HG02840 (cell line): ENCODE data around the gene TMEM17.
"Not testable (repeated sequence)": the region's sequence is repeated elsewhere in the genome, so short reads cannot be mapped to it uniquely, and the experiment has no call there.

Experiments used
- ATAC-seq: cut with Tn5 transposase; IDR thresholded peaks from one replicate; pipeline ENCODE4 v1.9.1; 2021; ENCODE audit warnings: mild to moderate bottlenecking, moderate library complexity, moderate number of reproducible peaks; ENCODE audit not compliant: unreplicated experiment, low FRiP score

TMEM17 gene, protein sequence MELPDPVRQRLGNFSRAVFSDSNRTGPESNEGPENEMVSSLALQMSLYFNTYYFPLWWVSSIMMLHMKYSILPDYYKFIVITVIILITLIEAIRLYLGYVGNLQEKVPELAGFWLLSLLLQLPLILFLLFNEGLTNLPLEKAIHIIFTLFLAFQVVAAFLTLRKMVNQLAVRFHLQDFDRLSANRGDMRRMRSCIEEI

GRCh38 chr2:62505750-62506420 is at the start of gene TMEM17:
TSS of gene TMEM17 (minus strand) at chr2:62506195. CDS start at chr2:62506129, 66 bp downstream.
- ATAC-seq: peak; percentile 80

DNA sequence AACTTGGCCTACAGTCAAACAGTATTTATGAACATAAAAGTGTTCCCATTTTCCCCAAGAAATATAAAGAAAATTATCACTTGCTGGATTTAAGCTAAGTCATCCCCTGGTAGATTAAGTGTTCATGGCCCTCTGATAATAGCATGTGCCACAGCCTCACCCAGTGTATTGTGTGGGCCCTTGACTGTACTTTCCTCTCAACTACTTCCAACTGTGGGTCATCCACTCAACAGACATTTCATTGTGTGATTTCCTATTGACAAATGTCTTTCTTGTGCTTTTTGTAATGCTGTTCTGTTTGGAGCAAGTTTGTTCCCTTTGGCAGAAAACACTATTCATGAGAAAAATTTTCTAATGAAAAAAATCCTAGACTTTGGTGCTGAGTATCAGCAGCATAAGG is 48.4 kb upstream of the TMEM17 start:
- ATAC-seq: no peak

GRCh38 chr2:62550461-62550860 is 44.5 kb upstream of the TMEM17 start:
- no peak for ATAC-seq

GRCh38 chr2:62547854-62548253 is 41.9 kb upstream of the TMEM17 start:
- ATAC-seq: no peak

GRCh38 chr2:62545261-62545660 is 39.3 kb upstream of the TMEM17 start:
- ATAC-seq: no peak

- ATAC-seq: no peak
Measured at GRCh38 chr2:62540408-62541168, 34.6 kb upstream of the TMEM17 start.

GRCh38 chr2:62539606-62540407 is 33.8 kb upstream of the TMEM17 start:
- ATAC-seq: no peak

DNA sequence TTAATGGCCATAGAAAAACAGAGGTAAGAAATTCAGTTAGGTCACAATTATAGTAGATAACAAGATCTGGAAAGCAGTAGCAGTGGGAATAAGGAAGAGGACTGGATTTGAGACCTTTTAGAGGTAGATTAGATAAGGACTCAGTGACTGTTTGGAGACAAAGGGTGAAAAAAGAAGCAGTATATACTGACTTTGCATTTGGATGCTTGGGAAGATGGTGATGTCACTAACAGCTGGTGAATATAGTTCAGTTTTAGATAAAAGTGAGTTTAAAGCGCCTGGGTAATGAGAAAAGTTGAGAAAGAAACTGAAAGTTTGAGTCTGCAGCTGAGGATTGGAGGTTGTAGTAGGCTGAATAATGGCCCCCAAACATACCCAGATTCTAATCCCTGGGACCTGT is 32.8 kb upstream of the TMEM17 start:
- no peak for ATAC-seq

DNA sequence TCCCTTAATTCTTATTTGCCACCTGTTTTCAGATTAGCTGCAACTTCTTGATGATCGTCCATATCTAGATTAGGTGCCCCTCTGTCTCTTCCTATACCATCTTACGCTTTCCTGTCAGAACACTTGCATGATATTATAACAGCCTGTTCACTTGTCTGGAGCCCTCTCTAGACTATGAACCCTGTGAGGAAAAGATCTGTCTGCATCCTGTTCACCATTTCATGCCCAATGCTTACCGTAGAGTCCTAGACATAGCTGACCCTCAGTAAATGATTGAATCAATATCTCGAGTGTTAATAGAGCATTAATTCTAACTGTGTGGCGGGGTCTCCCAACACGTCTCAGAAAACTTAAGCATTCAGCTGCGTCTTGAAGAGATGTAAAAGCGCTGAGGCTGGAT is 31.8 kb upstream of the TMEM17 start:
- no peak for ATAC-seq

DNA sequence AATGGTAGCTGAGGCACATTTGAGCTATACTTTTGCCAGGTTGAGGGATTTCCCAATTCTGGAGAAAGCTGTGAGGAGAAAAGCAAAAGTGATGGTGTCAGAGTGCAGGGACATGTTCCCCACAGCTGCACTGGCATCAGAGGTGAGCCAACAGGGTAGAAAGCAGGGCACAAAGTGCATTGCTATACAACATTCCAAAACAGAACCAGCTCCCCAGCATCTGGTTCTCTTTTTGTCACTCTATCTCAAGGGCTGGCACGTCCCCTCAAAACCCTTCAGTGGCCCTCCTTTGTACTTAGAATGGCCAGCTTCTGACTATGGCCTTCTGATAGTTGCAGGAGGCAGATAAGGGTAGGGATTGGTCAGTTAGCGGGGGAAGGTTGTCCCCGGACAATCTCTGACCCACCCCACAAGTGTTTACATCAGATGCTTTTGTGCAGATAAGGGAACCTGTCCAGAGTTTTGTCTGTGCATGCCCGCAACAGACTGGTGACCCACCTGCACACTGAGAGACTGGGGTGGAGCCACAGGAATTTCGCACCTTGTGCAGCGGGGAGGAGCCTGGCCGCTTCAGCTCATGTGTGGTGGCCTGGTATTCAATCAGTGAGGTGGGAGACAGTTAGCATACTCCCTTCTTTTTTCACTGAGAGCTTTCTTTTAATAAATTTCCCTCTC is 31.0 kb upstream of the TMEM17 start:
- no peak for ATAC-seq

DNA sequence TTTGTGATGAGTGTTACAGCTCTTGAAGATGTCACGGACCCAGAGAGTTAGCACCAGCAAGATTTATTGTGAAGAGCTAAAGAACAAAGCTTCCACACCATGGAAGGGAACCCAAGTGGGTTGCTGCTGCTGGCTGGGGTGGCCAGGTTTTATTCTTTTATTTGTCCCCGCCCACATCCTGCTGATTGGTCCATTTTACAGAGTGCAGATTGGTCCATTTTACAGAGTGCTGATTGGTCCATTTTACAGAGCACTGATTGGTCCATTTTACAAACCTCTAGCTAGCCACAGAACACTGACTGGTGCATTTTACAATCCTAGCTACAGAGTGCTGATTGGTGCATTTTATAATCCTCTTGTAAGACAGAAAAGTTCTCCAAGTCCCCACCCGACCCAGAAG is 29.5 kb upstream of the TMEM17 start:
- not testable (repeated sequence) for ATAC-seq

- ATAC-seq: no peak
Measured at GRCh38 chr2:62531594-62531993, 25.6 kb upstream of the TMEM17 start.

- no peak for ATAC-seq
Measured at GRCh38 chr2:62529758-62530157, 23.8 kb upstream of the TMEM17 start.

DNA sequence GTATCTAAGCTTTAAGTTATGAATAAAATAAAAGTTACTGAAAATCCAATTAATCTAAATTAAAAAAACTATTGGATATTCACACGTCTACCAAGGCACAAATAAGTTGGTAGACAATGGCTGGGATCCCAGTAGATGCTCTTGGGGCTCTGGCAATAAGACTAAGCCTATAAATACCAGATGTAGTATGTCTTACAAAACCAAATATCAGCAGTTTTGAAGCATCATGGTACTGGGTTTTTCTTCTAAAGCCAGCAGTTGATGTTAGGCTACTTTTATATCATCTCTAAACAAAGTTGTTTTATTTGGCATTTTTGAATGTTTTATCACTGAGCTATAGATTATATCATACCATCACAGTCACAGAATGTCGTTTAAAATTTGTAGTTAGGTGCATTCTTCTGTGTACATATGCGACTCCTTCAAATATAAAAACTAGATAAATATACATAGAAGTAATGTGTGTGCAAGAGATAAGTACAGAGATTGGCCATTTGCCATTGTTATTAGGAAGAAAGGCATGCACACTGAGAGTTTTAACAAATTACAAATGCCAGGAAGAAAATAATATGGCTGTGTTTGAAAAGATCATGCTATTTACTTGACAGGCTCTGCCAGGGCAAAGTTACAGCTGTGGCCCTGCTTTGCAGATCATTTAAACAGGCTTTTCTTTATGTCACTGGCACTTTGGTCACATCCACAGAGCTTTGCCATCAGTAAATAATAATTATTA is 21.6 kb upstream of the TMEM17 start:
- ATAC-seq: no peak

DNA sequence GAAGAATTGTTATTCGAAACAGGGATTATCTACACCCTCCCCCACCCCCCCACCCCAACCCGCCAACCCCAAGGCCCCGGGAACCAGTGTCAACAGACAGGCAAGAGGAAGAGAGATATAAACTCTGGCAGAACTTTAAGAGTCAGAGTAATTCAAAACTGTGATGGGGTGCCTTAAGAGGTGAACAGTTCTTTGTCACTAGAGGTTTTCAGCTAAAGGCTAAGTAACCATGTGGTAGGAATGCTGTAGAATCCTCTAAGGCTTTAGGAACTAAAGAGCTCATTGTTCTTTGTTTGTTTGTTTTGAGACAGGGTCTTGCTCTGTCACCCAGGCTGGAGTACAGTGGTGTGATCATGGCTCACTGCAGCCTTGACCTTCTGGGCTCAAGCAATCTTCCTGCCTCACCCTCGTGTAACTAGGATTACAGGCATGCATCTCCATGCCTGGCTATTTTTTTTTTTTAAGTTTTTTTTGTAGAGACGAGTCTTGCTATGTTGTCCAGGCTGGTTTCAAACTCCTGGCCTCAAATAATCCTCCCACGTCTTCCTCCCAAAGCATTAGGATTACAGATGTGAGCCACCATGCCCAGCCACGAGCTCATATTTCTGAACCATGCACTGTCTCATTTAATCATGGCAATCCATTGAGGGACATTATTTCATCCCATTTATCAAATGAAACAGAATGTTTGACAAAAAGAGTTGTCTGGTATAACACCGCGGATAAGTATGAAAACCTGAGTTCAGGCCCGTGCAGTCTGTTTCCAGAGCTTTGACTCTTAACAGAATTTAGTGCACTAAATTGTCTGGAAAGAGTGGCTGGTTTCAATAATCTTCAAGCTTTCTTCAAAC is 20.8 kb upstream of the TMEM17 start:
- no peak for ATAC-seq

DNA sequence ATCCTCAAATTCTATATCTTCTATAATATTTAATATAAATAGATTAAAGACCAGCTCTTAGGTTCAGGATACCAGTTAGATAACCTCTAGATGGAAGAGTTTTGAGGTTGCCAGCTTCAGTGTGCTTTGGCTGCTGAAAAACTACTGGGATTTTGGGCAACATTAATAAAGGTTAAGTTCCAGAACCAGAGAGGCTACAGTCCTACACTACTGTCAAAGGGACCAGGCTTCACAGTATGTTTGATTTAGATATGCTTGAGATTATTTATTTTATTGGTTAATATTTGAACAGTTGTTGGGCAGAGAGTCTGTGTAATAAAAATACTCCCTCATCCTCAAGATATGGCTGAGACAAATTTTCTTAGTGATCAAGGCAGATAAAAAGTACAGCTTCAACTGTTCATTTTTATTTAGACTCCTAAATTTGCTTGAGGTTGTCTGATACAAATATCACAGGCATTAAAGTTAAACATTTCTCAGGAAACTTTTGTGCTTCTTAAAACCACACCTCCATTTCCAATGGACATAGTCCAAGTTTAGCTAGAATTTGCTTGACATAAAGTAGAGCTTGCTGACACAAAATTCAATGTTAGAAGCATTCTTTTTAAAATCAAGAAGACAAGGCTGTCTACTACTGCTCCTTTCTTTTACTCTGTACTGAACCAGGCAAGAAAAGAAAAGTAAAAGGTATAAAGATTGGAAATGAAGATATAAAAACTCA is 19.7 kb upstream of the TMEM17 start:
- ATAC-seq: no peak

DNA sequence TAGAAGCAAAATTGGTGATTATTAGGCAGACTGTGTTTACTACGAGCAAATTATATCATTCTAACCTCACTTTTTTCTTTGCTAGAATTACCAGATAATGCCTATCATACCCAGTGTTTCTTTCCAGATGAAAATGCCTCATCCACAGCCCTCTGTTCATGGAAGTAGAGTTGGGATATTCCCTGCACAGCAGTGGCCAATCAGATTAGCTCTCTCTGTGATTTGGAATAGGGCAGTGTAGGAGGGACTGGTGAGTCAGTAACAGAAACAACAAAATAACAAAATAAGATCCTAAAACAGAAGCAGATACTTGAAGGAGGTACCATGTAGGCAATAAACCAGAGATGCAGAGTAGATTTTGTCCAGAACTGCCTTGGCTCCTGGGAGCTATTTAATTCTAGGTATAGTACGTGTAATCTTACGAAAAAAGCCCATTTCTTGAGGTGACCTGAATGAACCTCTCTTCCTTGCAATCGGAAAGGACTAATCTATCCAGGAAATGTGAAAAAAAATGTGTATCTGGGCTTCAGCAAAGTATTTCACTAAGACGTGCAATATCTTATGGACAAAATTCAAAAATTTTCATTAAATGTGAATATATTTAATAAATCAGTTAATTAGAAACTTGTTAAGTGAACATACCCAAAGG is 18.4 kb upstream of the TMEM17 start:
- no peak for ATAC-seq

DNA sequence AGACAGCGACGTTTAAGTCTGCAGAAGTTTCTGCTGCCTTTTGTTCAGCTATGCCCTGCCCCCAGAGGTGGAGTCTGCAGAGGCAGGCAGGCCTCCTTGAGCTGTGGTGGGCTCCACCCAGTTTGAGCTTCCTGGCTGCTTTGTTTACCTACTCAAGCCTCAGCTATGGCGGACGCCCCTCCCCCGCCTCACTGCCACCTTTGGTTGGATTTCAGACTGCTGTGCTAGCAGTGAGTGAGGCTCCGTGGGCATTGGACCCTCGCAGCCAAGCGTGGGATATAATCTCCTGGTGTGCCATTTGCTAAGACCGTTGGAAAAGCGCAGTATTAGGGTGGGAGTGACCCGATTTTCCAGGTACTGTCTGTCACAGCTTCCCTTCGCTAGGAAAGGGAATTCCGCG is 15.1 kb upstream of the TMEM17 start:
- ATAC-seq: not testable (repeated sequence)
